Kidney epithelial cell (primary cell): ENCODE results near the gene SMAD2. TPM values are rescaled to one million over a fixed set of nuclear protein-coding genes. Genes with fewer than 3 reads are reported as not detected.
A peak's percentile ranks its signal among the peaks of the same experiment; 100 is the strongest.

ENCODE experiments used
- DNase-seq: peaks from one replicate; pipeline ENCODE4 v3.0.0-alpha.2; 2010; ENCODE audit warnings: low read depth
- H3K27me3 ChIP-seq: 2 replicates; pipeline ENCODE4 v1.6.0; 2011; ENCODE audit warnings: low read length; ENCODE audit not compliant: control insufficient read depth, insufficient read depth
- H3K36me3 ChIP-seq: 2 replicates; pipeline ENCODE4 v1.5.1; 2011; ENCODE audit warnings: low read length; ENCODE audit not compliant: control insufficient read depth, insufficient read depth
- H3K4me3 ChIP-seq: 2 replicates; pipeline ENCODE4 v1.5.1; 2011; ENCODE audit warnings: low read depth, mild to moderate bottlenecking, control low read depth, low read length
- CTCF ChIP-seq: IDR thresholded peaks from 2 replicates; pipeline ENCODE4 v1.5.1; 2011; ENCODE audit warnings: mild to moderate bottlenecking, moderate library complexity, low read length, control low read depth, inconsistent platforms; ENCODE audit not compliant: insufficient read depth, poor library complexity, severe bottlenecking
- total RNA-seq: library from RNA; depleted of rRNA; stranded (reverse); fragments of >200 nt; gene quantifications from 2 replicates; pipeline ENCODE4 v1.2.3, GENCODE V29; 2015

SMAD2 gene
- total RNA-seq, 1 donor from 2014 or later: 122 TPM

- no peak for DNase-seq
- H3K36me3 ChIP-seq: no peaks in the 10 kb centered on the region
Observed at GRCh38 chr18:47893939-47894699, 36.3 kb downstream of the SMAD2 start.

GRCh38 chr18:47893047-47893446, 37.4 kb downstream of the SMAD2 start:
- no peak for DNase-seq
- H3K4me3 ChIP-seq: no peak overlapping the region
- H3K27me3 ChIP-seq: no peaks in the 10 kb centered on the region
- no peak for TF ChIP-seq CTCF
- no peaks in the 10 kb centered on the region for H3K36me3 ChIP-seq

More at GRCh38 chr18:47893939-47894699, 36.3 kb downstream of the SMAD2 start:
- no peak for TF ChIP-seq CTCF
- H3K27me3 ChIP-seq: no peaks in the 10 kb centered on the region
- no peak overlapping the region for H3K4me3 ChIP-seq

GRCh38 chr18:47888156-47888555, 42.3 kb downstream of the SMAD2 start:
- no peak overlapping the region for H3K4me3 ChIP-seq
- no peak for DNase-seq
- TF ChIP-seq CTCF: no peak
- H3K36me3 ChIP-seq: no peaks in the 10 kb centered on the region
- no peaks in the 10 kb centered on the region for H3K27me3 ChIP-seq

GRCh38 chr18:47887227-47887626, 43.2 kb downstream of the SMAD2 start:
- no peaks in the 10 kb centered on the region for H3K27me3 ChIP-seq
- no peak for DNase-seq
- TF ChIP-seq CTCF: no peak
- H3K36me3 ChIP-seq: no peaks in the 10 kb centered on the region
- H3K4me3 ChIP-seq: no peak overlapping the region

GRCh38 chr18:47883771-47884413, 46.6 kb downstream of the SMAD2 start:
- DNase-seq: peak; percentile 23
- TF ChIP-seq CTCF: no peak
- no peaks in the 10 kb centered on the region for H3K27me3 ChIP-seq
- no peaks in the 10 kb centered on the region for H3K36me3 ChIP-seq
- no peak overlapping the region for H3K4me3 ChIP-seq
